ENCODE measurements around the gene COL4A4.

COL4A4 gene

GRCh38 chr2:227163485-227163997, 464 bp downstream of the COL4A4 start:
- in situ Hi-C loops (cut with MboI; ENCODE audit: low sequenced_read_pairs): no loop called here

DNA sequence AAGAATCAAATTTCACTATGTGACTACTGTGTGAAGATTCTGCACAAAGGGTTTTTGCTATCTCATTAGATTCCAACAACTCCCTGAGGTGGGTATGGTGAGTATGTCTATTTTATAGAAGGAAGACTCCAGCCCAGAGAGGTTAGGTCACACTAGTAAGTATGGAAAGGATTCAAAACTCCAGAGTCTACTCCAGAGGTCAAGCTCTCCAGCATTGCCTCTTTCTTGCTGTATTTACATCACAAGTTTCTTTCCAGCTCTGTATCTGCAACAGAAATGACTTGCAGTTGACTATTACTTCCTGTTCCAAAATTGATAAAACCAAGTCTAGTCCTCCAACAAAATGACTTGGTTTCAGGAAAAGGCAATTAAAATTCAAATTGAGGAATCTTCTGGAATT, 2.1 kb downstream of the COL4A4 start:
- in situ Hi-C loops (cut with MboI; ENCODE audit: low sequenced_read_pairs): no loop called here

GRCh38 chr2:227160164-227160563, 3.8 kb downstream of the COL4A4 start:
- in situ Hi-C loops (cut with MboI; ENCODE audit: low sequenced_read_pairs): no loop called here

- in situ Hi-C loops (cut with MboI; ENCODE audit: low sequenced_read_pairs): no loop called here
Measured at GRCh38 chr2:227154986-227155774, 8.8 kb downstream of the COL4A4 start.

DNA sequence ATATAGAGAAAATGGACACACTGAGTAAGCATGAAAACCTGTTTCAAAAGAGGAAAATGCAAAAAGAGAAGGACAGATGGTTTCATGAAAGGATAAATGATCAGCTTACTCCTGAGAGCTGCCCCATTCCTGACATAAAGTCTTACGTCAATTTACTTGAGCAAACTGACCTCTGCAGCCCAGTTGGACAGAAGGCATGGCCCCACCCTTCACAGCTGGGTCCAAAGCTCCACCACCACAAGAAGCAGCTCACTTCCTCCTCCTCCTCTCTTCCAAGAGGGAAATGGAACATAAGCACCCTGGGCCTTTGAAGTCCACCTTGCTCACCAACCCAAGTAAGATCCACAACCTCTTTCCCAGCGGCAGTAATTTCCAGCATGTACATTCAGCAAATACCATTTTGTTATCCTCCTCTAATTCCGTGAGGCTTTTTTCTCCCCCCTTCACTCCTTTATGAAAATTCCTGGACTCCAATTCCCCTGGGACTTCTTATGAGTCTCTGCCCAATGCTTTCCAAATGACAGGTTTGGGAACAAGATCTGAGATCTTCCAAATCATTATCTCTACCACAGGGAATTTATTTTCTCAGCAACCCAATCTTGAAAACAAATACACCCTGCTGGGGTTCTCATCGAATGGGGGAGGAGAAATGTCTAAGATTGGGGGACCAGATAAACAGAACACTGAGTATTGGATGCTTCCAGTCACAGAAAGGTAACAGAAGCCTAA, 10.1 kb downstream of the COL4A4 start:
- in situ Hi-C loops (cut with MboI; ENCODE audit: low sequenced_read_pairs): no loop called here

GRCh38 chr2:227153307-227153706, 10.7 kb downstream of the COL4A4 start:
- in situ Hi-C loops (cut with MboI; ENCODE audit: low sequenced_read_pairs): no loop called here

DNA sequence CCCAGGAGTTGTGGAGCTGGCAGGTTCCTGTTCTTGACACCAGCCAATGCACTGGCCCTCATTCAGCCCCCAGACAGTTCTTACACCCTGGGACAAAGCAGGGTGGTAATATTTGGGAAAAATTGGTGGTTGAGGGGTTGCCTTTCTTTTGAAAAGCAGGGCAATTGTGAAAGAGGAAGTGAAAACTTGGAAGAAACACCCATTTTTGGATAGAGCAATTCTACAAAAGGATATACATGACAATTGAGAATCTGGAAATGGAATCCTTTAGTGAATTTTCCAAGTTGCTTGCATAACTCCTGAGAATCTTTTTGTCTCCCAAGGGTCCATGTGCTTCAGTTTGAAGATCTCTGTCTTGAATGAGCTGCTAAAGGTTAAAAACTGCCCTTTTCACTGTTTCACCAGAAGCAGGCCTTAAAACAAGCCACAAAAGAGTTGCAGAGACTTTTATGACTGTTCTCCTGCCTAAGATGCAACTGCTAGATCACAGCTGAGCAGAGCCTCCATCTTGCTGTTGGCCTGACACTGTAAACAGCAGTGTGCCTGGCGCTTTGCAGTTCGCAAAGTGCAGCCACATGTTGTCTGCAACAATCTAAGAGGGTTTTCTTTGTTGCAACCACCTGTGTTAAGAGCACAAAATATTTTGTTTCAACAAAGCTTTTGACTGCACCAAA, 11.8 kb downstream of the COL4A4 start:
- in situ Hi-C loops (cut with MboI; ENCODE audit: low sequenced_read_pairs): no loop called here

GRCh38 chr2:227150222-227150936, 13.6 kb downstream of the COL4A4 start:
- in situ Hi-C loops (cut with MboI; ENCODE audit: low sequenced_read_pairs): no loop called here

DNA sequence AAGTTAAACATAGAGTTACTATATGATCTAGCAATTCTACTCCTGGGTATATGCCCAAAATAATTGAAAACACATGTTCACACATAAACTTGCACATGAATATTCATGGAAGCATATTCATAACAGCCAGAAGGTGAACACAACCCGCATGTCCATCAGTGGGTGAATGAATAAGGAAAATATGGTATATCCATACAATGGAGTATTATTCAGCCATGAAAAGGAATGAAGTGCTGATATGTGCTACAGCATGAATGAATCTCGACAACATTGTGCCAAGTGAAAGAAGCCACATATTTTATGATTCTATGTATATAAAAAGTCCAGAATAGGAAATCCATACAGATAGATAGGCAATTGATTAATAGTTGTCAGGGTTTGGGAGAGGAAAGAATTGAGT, 15.9 kb downstream of the COL4A4 start:
- in situ Hi-C loops (cut with MboI; ENCODE audit: low sequenced_read_pairs): no loop called here

GRCh38 chr2:227147023-227147422, 17.0 kb downstream of the COL4A4 start:
- in situ Hi-C loops (cut with MboI; ENCODE audit: low sequenced_read_pairs): no loop called here

- in situ Hi-C loops (cut with MboI; ENCODE audit: low sequenced_read_pairs): no loop called here
Measured at GRCh38 chr2:227146456-227146855, 17.5 kb downstream of the COL4A4 start.

GRCh38 chr2:227143895-227144294, 20.1 kb downstream of the COL4A4 start:
- in situ Hi-C loops (cut with MboI; ENCODE audit: low sequenced_read_pairs): no loop called here

- in situ Hi-C loops (cut with MboI; ENCODE audit: low sequenced_read_pairs): no loop called here
Measured at GRCh38 chr2:227141301-227141700, 22.7 kb downstream of the COL4A4 start.

DNA sequence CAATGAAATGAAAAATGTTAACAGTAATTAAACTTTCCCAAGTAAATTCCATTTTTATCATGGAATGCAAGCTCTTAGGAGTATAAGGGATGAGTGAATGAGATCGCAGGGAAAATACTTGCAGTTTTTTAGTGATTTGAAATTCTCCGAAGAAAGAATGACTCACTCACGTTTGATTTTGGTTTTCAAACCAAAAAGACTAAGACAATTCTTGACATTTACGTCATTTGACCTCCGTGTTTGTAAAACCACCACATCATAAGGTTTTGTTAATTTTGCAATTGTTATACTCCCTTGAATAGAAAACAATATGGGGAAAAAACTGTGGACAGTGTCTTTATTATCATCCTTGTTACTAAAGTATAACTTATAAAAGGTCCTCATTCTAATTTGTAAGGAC, 29.4 kb downstream of the COL4A4 start:
- in situ Hi-C loops (cut with MboI; ENCODE audit: low sequenced_read_pairs): no loop called here

DNA sequence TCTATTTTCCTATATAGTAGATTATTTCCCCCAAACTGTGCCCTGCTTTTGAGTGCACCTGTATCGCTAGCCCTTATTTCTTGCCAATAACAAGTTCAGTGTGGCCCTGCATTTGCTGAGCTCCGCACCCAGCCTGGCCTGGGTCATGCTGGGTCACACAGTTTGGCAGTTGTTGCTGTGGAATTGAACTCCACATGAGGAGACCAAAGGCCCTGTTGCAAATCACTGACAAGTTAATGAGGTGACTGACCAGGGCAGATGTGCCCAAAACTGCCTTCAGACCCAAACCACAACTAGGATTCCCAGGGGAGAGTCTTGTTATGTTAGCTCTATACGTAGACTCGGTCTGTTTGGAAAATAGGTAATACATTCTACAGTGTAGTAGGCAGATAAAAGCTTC, 31.0 kb downstream of the COL4A4 start:
- in situ Hi-C loops (cut with MboI; ENCODE audit: low sequenced_read_pairs): no loop called here

DNA sequence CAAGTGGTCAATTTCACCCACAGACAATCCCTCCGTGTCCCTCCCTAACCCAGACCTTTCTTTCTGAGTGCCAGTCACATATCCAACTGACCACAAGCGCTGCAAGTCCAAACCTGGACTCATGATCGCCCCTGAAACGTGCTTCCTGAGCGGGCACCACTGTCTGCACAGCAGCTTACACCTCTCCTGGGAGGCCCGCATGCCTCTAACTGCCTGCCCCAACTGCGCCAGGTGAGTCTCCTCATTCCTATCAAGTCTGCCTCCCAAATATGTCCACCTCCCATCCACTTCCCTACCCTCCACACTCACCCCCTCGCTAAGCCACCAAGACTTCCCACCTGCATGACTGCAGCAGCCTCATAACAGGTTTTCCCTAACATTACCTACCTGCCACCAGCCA, 33.4 kb downstream of the COL4A4 start:
- in situ Hi-C loops (cut with MboI; ENCODE audit: low sequenced_read_pairs): no loop called here

GRCh38 chr2:227127201-227127600, 36.8 kb downstream of the COL4A4 start:
- in situ Hi-C loops (cut with MboI; ENCODE audit: low sequenced_read_pairs): no loop called here

DNA sequence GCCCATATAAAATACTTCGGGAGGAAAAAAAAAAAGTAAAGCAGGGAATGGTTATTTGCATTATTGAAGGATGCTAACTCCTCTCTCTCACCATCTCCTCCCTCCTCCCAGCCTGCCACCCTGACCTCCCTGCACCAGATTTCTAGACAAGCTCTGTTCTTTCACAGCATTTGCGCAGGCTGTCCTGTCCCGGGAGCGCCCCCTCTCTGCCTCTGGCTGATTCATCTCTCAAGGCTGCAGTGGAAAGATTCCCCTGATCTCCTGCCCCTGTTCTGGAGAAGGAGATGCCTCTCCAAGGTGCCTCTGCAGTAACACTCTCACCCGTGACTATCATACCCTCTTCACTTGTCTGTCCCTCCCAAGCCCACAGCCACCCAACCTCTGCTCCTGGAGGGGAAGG, 38.5 kb downstream of the COL4A4 start:
- in situ Hi-C loops (cut with MboI; ENCODE audit: low sequenced_read_pairs): no loop called here

- in situ Hi-C loops (cut with MboI; ENCODE audit: low sequenced_read_pairs): loop anchor here (25.0 kb wide), 1 partner anchor 1463 kb away; no protein-coding TSS in a partner anchor
Measured at GRCh38 chr2:227124811-227125210, 39.2 kb downstream of the COL4A4 start.

DNA sequence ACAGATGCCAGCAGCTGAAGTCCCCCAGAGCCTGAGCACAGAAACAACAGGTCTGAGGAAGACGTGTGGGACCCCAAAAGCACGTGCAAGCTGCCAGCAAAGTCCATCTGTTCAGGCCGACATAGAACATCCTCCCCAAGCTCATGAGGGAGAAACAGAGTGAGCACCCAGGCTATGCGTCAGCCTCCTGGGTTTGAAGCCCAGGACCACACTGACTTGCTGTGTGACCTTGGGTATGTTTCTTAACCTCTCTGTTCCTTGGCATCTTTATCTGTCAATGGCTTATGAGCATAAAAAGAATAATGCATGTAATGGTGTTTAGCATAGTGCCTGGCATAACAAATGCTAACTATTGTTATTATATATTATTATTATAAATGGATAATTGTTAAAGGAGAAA, 40.3 kb downstream of the COL4A4 start:
- in situ Hi-C loops (cut with MboI; ENCODE audit: low sequenced_read_pairs): loop anchor here (25.0 kb wide), 1 partner anchor 1461 kb away; no protein-coding TSS in a partner anchor

DNA sequence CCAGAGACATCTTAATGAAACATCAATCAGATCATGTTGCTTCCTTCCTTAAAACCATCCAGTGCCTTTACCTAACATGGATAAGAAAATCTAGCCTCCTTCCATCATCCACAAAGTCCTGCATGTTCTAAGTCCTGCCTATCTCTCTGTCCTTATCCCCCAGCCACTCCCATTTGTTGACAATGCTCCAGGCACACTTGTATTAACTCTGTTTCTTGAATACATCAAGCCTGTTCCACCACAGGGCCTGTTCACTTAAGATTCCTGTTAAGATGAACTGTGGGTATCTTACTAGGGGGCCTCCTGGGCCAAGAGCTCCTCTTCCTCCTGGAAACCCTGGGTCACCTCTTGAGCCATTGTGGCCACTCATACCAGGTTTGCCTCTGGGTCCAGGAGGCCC, 45.7 kb downstream of the COL4A4 start:
- in situ Hi-C loops (cut with MboI; ENCODE audit: low sequenced_read_pairs): loop anchor here (25.0 kb wide), 1 partner anchor 1456 kb away; no protein-coding TSS in a partner anchor
